Measurements from ENCODE around the gene NKAPL.

- TF ChIP-seq, protein P1, sequence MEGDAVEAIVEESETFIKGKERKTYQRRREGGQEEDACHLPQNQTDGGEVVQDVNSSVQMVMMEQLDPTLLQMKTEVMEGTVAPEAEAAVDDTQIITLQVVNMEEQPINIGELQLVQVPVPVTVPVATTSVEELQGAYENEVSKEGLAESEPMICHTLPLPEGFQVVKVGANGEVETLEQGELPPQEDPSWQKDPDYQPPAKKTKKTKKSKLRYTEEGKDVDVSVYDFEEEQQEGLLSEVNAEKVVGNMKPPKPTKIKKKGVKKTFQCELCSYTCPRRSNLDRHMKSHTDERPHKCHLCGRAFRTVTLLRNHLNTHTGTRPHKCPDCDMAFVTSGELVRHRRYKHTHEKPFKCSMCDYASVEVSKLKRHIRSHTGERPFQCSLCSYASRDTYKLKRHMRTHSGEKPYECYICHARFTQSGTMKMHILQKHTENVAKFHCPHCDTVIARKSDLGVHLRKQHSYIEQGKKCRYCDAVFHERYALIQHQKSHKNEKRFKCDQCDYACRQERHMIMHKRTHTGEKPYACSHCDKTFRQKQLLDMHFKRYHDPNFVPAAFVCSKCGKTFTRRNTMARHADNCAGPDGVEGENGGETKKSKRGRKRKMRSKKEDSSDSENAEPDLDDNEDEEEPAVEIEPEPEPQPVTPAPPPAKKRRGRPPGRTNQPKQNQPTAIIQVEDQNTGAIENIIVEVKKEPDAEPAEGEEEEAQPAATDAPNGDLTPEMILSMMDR (IDR thresholded peaks at IDR 0.05), result no peak
- no peak for TF ChIP-seq POLR2A (IDR thresholded peaks at IDR 0.05; ENCODE audit: low read depth)
These were observed 36.2 kb downstream of the NKAPL start for GRCh38 chr6:28295326-28295725.

All from esophagus muscularis mucosa (tissue), 3 donors.